WTC11 (cell line): ENCODE measurements around the gene RADIL. TPM values are rescaled to one million over a fixed set of nuclear protein-coding genes. Genes with fewer than 3 reads are reported as not detected.

Experiments used
- ATAC-seq: fragments of 200-7000 bp; cut with Tn5 transposase; 2 replicates; pipeline ENCODE4 v1.10.0; 2021; ENCODE audit warnings: mild to moderate bottlenecking, moderate library complexity
- CTCF ChIA-PET: fragments of 300-600 bp; sonication (Branson Sonifier 250); formaldehyde crosslinking; loops from one replicate; lab custom pipeline; 2021; ENCODE audit warnings: antibody characterized with exemption; lab: Charles Lee
- POLR2A ChIA-PET: fragments of 350-600 bp; sonication (Branson Sonifier 250); formaldehyde crosslinking; loops from one replicate; lab custom pipeline; 2021; ENCODE audit warnings: antibody characterized with exemption; lab: Charles Lee
- DNase-seq: peaks from one replicate; pipeline ENCODE4 v3.0.0; 2021; ENCODE audit warnings: low spot score
- H3K27ac Mint-ChIP-seq: 2 replicates; pipeline ENCODE4 v1.8.0; 2021; ENCODE audit warnings: mixed read lengths
- H3K27me3 Mint-ChIP-seq: 2 replicates; pipeline ENCODE4 v1.8.0; 2021; ENCODE audit warnings: low read depth, mild to moderate bottlenecking, moderate library complexity, mixed read lengths
- H3K36me3 Mint-ChIP-seq: 2 replicates; pipeline ENCODE4 v1.8.0; 2021; ENCODE audit warnings: mixed read lengths
- H3K4me1 Mint-ChIP-seq: 2 replicates; pipeline ENCODE4 v1.8.0; 2022; ENCODE audit warnings: mixed read lengths
- H3K4me3 Mint-ChIP-seq: 2 replicates; pipeline ENCODE4 v1.8.0; 2021; ENCODE audit warnings: mild to moderate bottlenecking, moderate library complexity, mixed read lengths
- H3K9me3 Mint-ChIP-seq: 2 replicates; pipeline ENCODE4 v1.8.0; 2021; ENCODE audit warnings: mixed read lengths
- ARID4B ChIP-seq: sonication (generic); formaldehyde crosslinking; IDR thresholded peaks from 2 replicates; pipeline ENCODE4 v1.8.0; 2023; ENCODE audit warnings: missing genetic modification reagents, mild to moderate bottlenecking, borderline replicate concordance
- ATF2 ChIP-seq: sonication (generic); formaldehyde crosslinking; IDR thresholded peaks from 2 replicates; pipeline ENCODE4 v1.8.1; 2022; ENCODE audit warnings: low read depth, missing genetic modification reagents, borderline replicate concordance
- ATF6 ChIP-seq: sonication (generic); formaldehyde crosslinking; IDR thresholded peaks from 2 replicates; pipeline ENCODE4 v1.8.1; 2023; ENCODE audit warnings: mild to moderate bottlenecking, missing genetic modification reagents
- ETV6 ChIP-seq: sonication (generic); formaldehyde crosslinking; IDR thresholded peaks from 2 replicates; pipeline ENCODE4 v1.8.1; 2022; ENCODE audit warnings: mild to moderate bottlenecking, missing genetic modification reagents
- GABPB1 ChIP-seq: sonication (generic); formaldehyde crosslinking; IDR thresholded peaks from 2 replicates; pipeline ENCODE4 v1.8.1; 2023; ENCODE audit warnings: mild to moderate bottlenecking, missing genetic modification reagents
- HMGA2 ChIP-seq: fragments of 250-450 bp; sonication (Bioruptor Pico); IDR thresholded peaks from 2 replicates; pipeline ENCODE4 v1.4.0; 2021; ENCODE audit warnings: mild to moderate bottlenecking, moderate library complexity
- HMGXB4 ChIP-seq: sonication (generic); formaldehyde crosslinking; IDR thresholded peaks from 2 replicates; pipeline ENCODE4 v1.8.1; 2023; ENCODE audit warnings: mild to moderate bottlenecking, moderate library complexity, missing genetic modification reagents
- MAX ChIP-seq: sonication (generic); formaldehyde crosslinking; IDR thresholded peaks from 2 replicates; pipeline ENCODE4 v1.8.0; 2022; ENCODE audit warnings: mild to moderate bottlenecking, missing genetic modification reagents
- PRDM15 ChIP-seq: sonication (generic); formaldehyde crosslinking; IDR thresholded peaks from 2 replicates; pipeline ENCODE4 v1.8.0; 2022; ENCODE audit warnings: missing genetic modification reagents
- SMAD4 ChIP-seq: sonication (generic); formaldehyde crosslinking; IDR thresholded peaks from 2 replicates; pipeline ENCODE4 v1.8.0; 2022; ENCODE audit warnings: mild to moderate bottlenecking, missing genetic modification reagents
- STAT6 ChIP-seq: sonication (generic); formaldehyde crosslinking; conservative IDR thresholded peaks from 2 replicates; pipeline ENCODE4 v1.8.1; 2023; ENCODE audit warnings: mild to moderate bottlenecking, low read depth, missing genetic modification reagents, moderate library complexity
- ZNF219 ChIP-seq: sonication (generic); formaldehyde crosslinking; IDR thresholded peaks from 2 replicates; pipeline ENCODE4 v1.8.0; 2023; ENCODE audit warnings: missing genetic modification reagents, mild to moderate bottlenecking, borderline replicate concordance
- ZNF317 ChIP-seq: sonication (generic); formaldehyde crosslinking; IDR thresholded peaks from 2 replicates; pipeline ENCODE4 v1.8.1; 2023; ENCODE audit warnings: low read depth, mild to moderate bottlenecking, moderate library complexity, missing genetic modification reagents, borderline replicate concordance
- ZSCAN18 ChIP-seq: fragments of 250-450 bp; sonication (Bioruptor Pico); IDR thresholded peaks from 2 replicates; pipeline ENCODE4 v2.1.2; 2022; ENCODE audit warnings: mild to moderate bottlenecking, moderate library complexity
- total RNA-seq: library from RNA; stranded (reverse); gene quantifications from 3 replicates; pipeline ENCODE4 v1.2.3, GENCODE V29; 2021

Gene RADIL
- total RNA-seq, 1 experiment from 2014 or later, result 11.1 TPM

GRCh38 chr7:4806983-4807597 is 76.4 kb downstream of the RADIL start:
- DNase-seq (no peak), ATAC-seq (no peak)
- Mint-ChIP-seq H3K36me3 (no peaks in the 10 kb centered on the region), H3K4me1 (peaks cover 4% of the 10 kb centered on the region), H3K27me3 (peaks cover 20% of the 10 kb centered on the region), H3K27ac (no peak overlapping the region), H3K9me3 (no peaks in the 10 kb centered on the region), H3K4me3 (no peak overlapping the region)
- ChIA-PET POLR2A (interaction anchor here (0.9 kb wide), 1 partner anchor 15 kb away, joined by 3 read pairs; no protein-coding TSS in a partner anchor), CTCF (interaction anchor here (1.3 to 3.7 kb wide), 2 partner anchors 8 to 14 kb away, joined by 7 to 37 read pairs; no protein-coding TSS in a partner anchor)
- TF ChIP-seq MAX (CRISPR knock-in tag) (no peak), SMAD4 (no peak), ATF6 (no peak), ZSCAN18 (CRISPR knock-in tag) (no peak), ZNF219 (no peak), STAT6 (CRISPR knock-in tag) (no peak), HMGA2 (CRISPR knock-in tag) (no peak), PRDM15 (CRISPR knock-in tag) (no peak), ETV6 (no peak), HMGXB4 (CRISPR knock-in tag) (no peak), ARID4B (CRISPR knock-in tag) (no peak), GABPB1 (CRISPR knock-in tag) (no peak), ZNF317 (CRISPR knock-in tag) (no peak), ATF2 (CRISPR knock-in tag) (no peak)
